OCI-M2 (cell line): ENCODE data around the gene XPC.

ENCODE experiments used
- DNase-seq: peaks from one replicate; lab custom pipeline; 2025; ENCODE audit not compliant: unreplicated experiment; lab: John Stamatoyannopoulos, UW

XPC gene

DNA sequence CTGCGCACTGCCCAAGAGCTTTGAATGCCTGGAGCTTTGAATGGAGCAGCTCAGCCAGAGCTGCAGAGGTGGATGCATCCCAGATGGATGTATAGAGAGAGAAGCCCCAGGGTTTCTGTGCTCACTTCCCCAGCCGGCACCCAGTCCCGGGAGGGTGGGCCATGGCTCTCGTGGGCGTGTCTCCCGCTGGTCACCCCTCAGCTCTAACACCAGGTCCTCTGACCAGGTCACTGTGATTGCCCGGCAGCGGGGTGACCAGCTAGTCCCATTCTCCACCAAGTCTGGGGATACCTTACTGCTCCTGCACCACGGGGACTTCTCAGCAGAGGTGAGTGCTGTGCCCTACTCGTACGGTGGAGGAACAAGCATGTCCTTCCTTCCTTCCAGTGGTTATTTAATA is 42.8 kb downstream of the XPC start:
- no peak for DNase-seq

DNA sequence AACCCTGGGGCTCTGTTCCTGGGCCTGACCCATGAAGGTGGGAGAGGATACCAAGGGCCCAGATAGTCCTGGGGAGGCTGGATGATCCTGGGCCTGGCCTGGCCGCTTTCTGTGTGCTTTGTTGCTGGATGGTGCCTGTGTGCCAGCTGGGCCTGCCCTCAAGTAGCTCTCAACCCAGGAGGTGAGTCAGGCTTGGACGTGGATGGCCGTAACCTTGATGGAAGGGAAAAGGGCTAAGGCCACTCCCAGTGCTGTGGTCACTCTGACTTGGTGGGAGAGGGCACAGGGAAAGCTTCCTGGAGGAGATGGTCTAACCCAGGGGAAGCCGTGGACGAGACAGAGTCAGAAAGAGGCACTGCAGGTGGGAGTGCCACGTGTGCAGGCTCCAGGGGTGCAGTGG is 44.1 kb downstream of the XPC start:
- DNase-seq, result no peak

DNA sequence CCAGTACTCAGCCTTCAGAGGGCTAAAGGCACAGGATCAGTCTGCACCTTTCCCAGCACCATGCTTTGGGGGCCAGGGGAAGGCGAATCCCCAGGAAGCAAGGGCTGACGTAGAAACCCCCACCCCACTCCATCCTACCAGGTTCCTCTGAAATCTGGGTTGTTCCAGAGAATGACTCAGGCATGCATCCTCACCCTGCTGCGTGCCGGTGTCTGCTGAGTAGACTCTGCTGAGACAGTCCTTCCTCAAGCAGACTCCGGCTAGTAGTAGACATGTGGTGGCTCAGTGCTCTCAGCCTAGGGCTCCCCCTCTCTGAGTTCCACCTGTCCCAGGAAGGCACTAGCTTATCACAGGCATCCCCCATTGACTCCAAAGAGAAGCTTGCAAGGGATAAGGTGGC is 44.5 kb downstream of the XPC start:
- DNase-seq, result no peak

GRCh38 chr3:14133188-14133800 is 45.1 kb downstream of the XPC start:
- no peak for DNase-seq

GRCh38 chr3:14132689-14133088 is 45.7 kb downstream of the XPC start:
- no peak for DNase-seq

DNA sequence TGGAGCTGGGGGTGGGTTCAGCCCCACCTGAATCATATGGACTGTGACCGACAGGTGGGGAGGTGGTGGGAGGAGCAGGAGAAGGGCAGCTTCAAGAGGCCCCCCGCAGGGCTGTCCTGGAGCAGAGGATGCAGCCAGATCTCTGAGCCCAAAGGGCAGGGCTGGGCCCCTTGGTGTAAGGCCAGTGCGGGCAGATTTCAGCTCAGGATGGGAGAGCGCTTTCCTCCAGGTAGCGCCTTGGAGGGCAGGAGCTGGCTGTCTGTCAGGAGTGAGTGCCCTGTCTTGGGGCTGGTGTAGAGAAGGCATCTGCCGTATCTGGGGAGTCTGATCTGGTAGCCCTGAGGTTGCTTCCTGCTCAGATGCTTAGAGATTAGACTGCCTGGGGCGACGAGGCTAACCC is 46.3 kb downstream of the XPC start:
- no peak for DNase-seq

DNA sequence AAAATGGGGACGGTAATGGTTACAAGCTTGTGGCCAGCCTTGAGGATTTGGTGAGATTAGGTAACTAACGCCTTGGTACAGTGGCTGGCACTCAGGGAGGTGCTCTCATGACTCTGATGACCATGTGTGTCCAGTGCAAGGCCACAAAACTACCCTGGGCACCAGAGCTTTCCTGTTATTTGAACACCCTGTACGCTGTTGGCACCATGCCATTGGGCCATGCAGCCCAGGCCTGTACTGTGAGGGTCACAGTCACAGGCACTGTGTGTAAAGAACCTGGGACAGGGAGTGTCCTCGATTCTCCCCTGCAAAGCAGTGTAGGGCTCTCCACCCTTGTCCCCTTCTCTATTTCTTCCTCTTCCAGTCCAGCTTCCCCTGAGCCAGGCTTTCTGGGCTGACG is 47.3 kb downstream of the XPC start:
- DNase-seq, result no peak

- DNase-seq, result no peak
These were observed 47.7 kb downstream of the XPC start for GRCh38 chr3:14130707-14131106.

DNA sequence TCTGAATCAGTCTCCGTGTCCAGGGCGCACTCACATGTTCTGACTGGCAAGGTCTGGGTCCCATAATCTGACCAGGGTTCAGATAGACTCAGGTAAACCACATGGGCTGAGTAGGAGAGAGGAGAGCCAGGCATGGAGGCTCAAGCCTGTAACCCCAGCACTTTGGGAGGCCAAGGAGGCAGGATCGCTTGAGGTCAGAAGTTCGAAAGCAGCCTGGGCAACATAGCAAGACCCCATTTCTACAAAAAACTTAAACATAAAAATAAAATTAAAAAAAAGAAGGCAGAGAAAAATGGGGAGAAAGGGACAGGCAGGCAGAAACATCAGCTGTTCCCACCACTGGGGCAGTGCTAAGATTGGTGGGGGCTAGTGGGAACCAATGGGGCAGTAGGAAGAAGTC is 48.2 kb downstream of the XPC start:
- DNase-seq, result no peak

- no peak for DNase-seq
These were observed 49.1 kb downstream of the XPC start for GRCh38 chr3:14129296-14129695.

DNA sequence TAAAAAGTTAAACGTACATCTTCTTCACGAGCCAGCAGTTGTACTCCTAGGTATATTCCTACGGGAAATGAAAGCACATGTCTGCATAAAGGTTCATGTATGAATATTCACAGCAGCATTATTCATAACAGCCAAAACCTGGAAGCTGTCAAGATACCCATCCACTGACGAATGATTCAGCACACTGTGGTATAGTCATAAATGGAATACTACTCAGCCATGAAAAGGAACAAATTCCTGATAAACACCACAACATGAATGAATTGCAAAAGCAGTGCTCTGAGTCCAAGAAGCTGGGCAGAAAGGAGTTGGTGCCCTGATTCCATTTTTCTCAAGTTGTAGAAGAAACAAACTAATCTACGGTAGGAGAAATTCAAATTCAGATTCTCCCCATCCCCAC is 49.7 kb downstream of the XPC start:
- no peak for DNase-seq

GRCh38 chr3:14127516-14128161 is 50.8 kb downstream of the XPC start:
- DNase-seq, result no peak

GRCh38 chr3:14126887-14127505 is 51.4 kb downstream of the XPC start:
- no peak for DNase-seq

- DNase-seq, result no peak
These were observed 52.1 kb downstream of the XPC start for GRCh38 chr3:14126017-14126886.

- no peak for DNase-seq
These were observed 53.0 kb downstream of the XPC start for GRCh38 chr3:14125193-14126016.

- peak; percentile 42 for DNase-seq
These were observed 53.7 kb downstream of the XPC start, which contains the start of the genes CHCHD4 and TMEM43 for GRCh38 chr3:14124615-14125192. Gene CHCHD4 (minus strand): TSS chr3:14124870. CDS start chr3:14124676, 194 bp downstream. Gene TMEM43 (plus strand): TSS chr3:14125052. CDS start chr3:14125194, 142 bp downstream.

- no peak for DNase-seq
These were observed 54.2 kb downstream of the XPC start for GRCh38 chr3:14124223-14124614.

DNA sequence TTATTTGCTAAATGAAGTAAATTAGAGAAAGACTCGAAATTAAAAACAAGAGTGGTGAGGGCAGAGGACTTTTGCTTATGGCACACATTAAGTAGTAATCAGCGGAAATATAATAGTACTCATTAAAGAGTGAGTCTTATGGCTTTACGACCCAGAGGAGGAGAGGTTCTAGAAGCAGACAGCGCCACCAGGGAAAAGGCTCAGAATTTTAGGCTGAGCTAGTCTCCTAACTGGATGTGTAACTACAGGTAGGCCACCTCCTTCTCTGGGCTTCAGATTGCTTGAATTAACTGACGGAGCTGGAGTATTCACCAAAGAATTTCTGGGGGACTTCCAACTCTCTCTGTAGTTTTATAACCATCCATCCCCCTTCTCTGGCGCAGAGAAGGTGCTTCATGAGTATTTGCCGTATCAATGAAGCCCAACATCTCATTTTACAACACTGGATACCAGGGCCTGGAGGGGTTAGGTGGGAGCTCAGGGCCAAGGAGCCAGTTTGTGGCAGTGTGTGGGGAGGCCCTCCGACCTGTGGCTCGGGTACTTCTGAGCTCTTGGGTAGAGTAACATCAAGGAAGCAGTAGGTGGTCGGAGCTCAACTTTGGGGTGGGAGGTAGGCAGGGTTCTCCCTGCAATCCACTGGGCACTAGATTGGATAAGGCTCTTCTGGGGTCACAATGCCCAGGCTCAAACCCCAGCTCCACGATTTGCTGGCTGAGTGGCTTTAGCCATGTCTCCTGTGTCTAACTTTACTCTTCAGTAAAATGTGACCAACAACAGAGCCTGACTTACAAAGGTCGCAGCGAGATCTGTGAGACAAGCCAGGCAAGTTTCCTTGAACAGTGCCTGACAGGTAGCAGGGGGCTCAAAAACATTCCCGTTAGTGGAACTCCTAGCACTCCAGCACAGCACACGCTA is 54.8 kb downstream of the XPC start:
- DNase-seq, result no peak

DNA sequence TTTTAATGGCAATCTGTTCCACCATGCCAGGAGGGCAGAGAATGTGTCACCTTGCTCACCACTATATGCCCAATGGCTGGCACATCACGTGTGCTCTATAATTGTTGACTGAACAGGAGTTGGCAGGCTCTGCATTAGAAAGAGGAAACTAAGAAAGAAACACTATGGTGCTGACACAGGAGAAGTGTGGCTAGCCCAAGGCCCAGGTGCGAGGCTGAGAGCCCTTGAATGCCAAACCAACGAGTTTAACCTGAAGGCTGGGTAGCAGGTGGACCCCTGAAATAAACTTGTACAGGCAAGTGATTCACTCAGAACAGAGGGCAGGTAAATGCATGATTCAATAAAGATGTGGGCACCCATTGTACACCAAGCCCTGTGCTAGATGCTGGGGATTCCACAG is 56.1 kb downstream of the XPC start:
- no peak for DNase-seq
